Stimulated activated memory B cell treated with anti-CD40 and anti-IgM and Interleukin-4, amounts not matched to agents 10 μg/mL and 1 μg/mL and 100 μg/mL, for 72 hours (primary cell): ENCODE measurements around the gene NEURL2.
A peak's percentile ranks its signal among the peaks of the same experiment; 100 is the strongest.
"Not testable (repeated sequence)": the region's sequence is repeated elsewhere in the genome, so short reads cannot be mapped to it uniquely, and the experiment has no call there.

Experiments used
- ATAC-seq: fragments of 150-1000 bp; cut with Tn5 transposase; 2 replicates; pipeline ENCODE4 v1.10.0; 2021
- H3K27ac Mint-ChIP-seq: one replicate; pipeline ENCODE4 v1.8.0; 2022; ENCODE audit warnings: mild to moderate bottlenecking, mixed read lengths
- H3K27me3 Mint-ChIP-seq: one replicate; pipeline ENCODE4 v1.8.0; 2022; ENCODE audit warnings: mixed read lengths
- H3K36me3 Mint-ChIP-seq: one replicate; pipeline ENCODE4 v1.8.0; 2022; ENCODE audit warnings: mixed read lengths
- H3K4me1 Mint-ChIP-seq: one replicate; pipeline ENCODE4 v1.8.0; 2022; ENCODE audit warnings: mixed read lengths
- H3K4me3 Mint-ChIP-seq: one replicate; pipeline ENCODE4 v1.8.0; 2022; ENCODE audit warnings: mild to moderate bottlenecking, moderate library complexity, mixed read lengths
- H3K9me3 Mint-ChIP-seq: one replicate; pipeline ENCODE4 v1.8.0; 2022; ENCODE audit warnings: mixed read lengths

The NEURL2 gene

DNA sequence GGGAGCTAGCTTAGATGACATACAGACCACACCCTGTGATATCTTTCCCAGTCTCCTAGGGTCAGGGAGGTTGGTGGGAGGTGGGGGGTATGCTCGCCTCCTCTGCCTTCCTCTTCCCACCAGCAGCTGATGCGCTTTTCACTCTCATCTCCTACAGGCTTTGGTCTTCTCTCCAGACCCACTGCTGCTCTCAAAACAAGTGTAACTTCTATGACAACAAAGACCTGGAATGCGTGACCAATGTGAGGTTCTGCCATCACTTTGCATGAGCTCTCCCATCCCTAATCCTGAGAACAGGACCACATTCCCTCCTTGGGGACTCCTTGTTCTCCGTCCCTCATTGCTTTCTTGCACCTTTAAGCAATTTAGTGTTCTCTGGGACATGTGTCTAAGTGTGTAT lies 2.8 kb upstream of the NEURL2 start:
- peak overlapping the region; percentile 88 for H3K27ac Mint-ChIP-seq
- no peaks in the 10 kb centered on the region for H3K9me3 Mint-ChIP-seq
- H3K36me3 Mint-ChIP-seq: peaks cover 40% of the 10 kb centered on the region
- H3K4me3 Mint-ChIP-seq: no peak overlapping the region
- H3K4me1 Mint-ChIP-seq: peaks cover 43% of the 10 kb centered on the region
- no peaks in the 10 kb centered on the region for H3K27me3 Mint-ChIP-seq
- ATAC-seq: no peak

- ATAC-seq: peak; percentile 68
- H3K27ac Mint-ChIP-seq: peak overlapping the region; percentile 88
- H3K36me3 Mint-ChIP-seq: peaks cover 32% of the 10 kb centered on the region
- H3K27me3 Mint-ChIP-seq: no peaks in the 10 kb centered on the region
- peaks cover 49% of the 10 kb centered on the region for H3K4me1 Mint-ChIP-seq
- no peaks in the 10 kb centered on the region for H3K9me3 Mint-ChIP-seq
- peak overlapping the region; percentile 90 for H3K4me3 Mint-ChIP-seq
Observed at GRCh38 chr20:45892828-45893500, 2.0 kb upstream of the NEURL2 start.

- Mint-ChIP-seq H3K27ac (peak overlapping the region; percentile 88), H3K9me3 (no peaks in the 10 kb centered on the region), H3K36me3 (peaks cover 25% of the 10 kb centered on the region), H3K4me3 (peak overlapping the region; percentile 90), H3K27me3 (no peaks in the 10 kb centered on the region), H3K4me1 (peaks cover 49% of the 10 kb centered on the region)
- no peak for ATAC-seq
Observed at GRCh38 chr20:45892049-45892825, 1.2 kb upstream of the NEURL2 start.

GRCh38 chr20:45890077-45890984 lies 677 bp downstream of the NEURL2 start:
- H3K4me1 Mint-ChIP-seq: peaks cover 58% of the 10 kb centered on the region
- no peaks in the 10 kb centered on the region for H3K9me3 Mint-ChIP-seq
- peaks cover 20% of the 10 kb centered on the region for H3K36me3 Mint-ChIP-seq
- peak overlapping the region; percentile 88 for H3K27ac Mint-ChIP-seq
- H3K27me3 Mint-ChIP-seq: no peaks in the 10 kb centered on the region
- H3K4me3 Mint-ChIP-seq: peak overlapping the region; percentile 90
- ATAC-seq: peak; percentile 18

DNA sequence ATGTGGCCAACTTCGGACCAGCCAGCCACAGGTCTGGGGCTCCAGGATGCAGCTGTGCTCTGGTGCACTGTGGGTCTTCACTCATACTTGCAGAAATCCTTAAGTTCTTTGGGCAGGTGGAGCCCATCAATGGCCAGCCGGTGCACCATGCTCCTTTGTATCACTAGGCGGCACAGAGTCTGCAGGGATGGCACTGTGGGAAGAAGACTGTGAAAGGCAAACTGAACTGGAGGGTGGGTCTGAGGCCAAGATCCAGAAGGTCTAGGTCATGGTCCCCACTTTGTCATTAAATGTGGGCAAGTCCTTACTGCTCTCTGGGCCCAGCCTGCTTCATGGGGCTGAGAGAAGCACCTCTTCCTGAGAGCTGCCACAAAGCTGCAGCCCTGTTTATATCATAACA lies 2.3 kb downstream of the NEURL2 start:
- ATAC-seq: no peak
- Mint-ChIP-seq H3K36me3 (peaks cover 13% of the 10 kb centered on the region), H3K4me1 (peaks cover 66% of the 10 kb centered on the region), H3K27ac (peak overlapping the region; percentile 88), H3K4me3 (no peak overlapping the region), H3K9me3 (no peaks in the 10 kb centered on the region), H3K27me3 (no peaks in the 10 kb centered on the region)

DNA sequence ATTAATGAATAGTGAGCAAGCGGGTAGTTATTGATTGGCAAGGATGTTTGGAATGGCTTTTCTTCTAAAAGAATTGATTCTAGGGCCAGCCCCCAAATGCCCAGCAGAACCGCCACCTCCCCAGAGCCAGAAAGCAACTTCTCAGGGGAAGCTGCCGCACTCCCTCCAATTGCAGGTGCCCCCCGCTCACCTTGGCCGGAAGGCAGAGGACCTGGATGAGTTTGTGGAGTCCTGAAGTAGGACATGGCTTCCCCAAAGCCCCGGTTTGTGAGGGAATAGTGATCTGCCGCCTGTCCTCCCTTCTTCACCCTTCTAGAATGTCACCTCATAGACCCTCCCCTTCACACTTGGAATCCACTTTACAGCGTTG lies 3.7 kb downstream of the NEURL2 start, which contains the start of gene SPATA25:
Gene SPATA25, minus strand, starts transcription at position 277 of the 370 bp plus-strand sequence. Its CDS starts 32 bp downstream, at position 245.
- no peaks in the 10 kb centered on the region for H3K27me3 Mint-ChIP-seq
- H3K27ac Mint-ChIP-seq: no peak within 1 kb of the TSS
- no peaks in the 10 kb centered on the region for H3K9me3 Mint-ChIP-seq
- H3K4me3 Mint-ChIP-seq: no peak within 1 kb of the TSS
- peaks cover 66% of the 10 kb centered on the region for H3K4me1 Mint-ChIP-seq
- no peak for ATAC-seq
- H3K36me3 Mint-ChIP-seq: peaks cover 26% of the 10 kb centered on the region

DNA sequence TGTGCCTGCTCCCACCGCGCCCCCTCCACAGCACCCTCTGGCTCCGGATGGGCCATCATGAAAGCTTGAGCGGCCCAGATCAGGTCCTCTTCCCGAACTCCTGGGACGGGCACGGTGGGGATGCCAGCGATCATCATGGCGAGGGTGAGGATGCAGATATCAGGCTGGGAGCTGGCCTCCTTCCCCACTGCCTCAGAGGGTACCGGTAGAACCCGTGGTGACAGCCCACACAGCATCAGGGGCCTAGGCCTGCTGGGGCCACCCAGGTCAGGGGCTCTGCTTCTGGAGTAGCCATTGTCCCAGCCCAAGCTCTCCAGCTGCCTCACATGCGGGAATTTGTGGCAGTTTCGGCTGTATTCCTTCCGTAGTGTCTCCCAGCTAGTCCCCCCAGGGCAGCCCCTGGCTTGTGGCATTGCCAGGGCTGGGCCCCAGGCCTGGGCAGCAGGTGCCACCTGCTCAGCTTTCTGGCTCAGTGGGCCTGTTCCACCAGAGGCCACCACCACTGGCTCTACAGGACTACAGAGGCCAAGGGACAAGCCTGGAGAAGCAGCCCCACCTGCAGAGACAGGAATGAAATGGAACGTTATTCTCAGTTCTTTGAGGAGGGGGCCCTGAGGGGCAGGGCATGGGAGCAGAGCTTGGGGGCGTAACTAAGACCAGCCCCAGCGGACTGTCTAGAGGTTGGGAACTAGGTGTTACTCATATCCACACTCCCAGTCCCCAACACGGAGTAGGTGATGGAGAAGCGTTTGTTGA lies 4.2 kb downstream of the NEURL2 start:
- Mint-ChIP-seq H3K36me3 (peaks cover 27% of the 10 kb centered on the region), H3K27ac (no peak overlapping the region), H3K9me3 (no peaks in the 10 kb centered on the region), H3K4me3 (no peak overlapping the region), H3K27me3 (no peaks in the 10 kb centered on the region), H3K4me1 (peaks cover 66% of the 10 kb centered on the region)
- no peak for ATAC-seq

GRCh38 chr20:45883100-45883469 lies 7.9 kb downstream of the NEURL2 start:
- peaks cover 27% of the 10 kb centered on the region for H3K36me3 Mint-ChIP-seq
- no peaks in the 10 kb centered on the region for H3K27me3 Mint-ChIP-seq
- ATAC-seq: no peak
- H3K27ac Mint-ChIP-seq: peak overlapping the region; percentile 31
- H3K4me1 Mint-ChIP-seq: peaks cover 52% of the 10 kb centered on the region
- H3K4me3 Mint-ChIP-seq: no peak overlapping the region
- no peaks in the 10 kb centered on the region for H3K9me3 Mint-ChIP-seq

GRCh38 chr20:45882469-45883099 lies 8.4 kb downstream of the NEURL2 start:
- Mint-ChIP-seq H3K4me1 (peaks cover 52% of the 10 kb centered on the region), H3K4me3 (peak overlapping the region; percentile 59), H3K27ac (peak overlapping the region; percentile 83), H3K9me3 (no peaks in the 10 kb centered on the region), H3K36me3 (peaks cover 27% of the 10 kb centered on the region), H3K27me3 (no peaks in the 10 kb centered on the region)
- no peak for ATAC-seq

DNA sequence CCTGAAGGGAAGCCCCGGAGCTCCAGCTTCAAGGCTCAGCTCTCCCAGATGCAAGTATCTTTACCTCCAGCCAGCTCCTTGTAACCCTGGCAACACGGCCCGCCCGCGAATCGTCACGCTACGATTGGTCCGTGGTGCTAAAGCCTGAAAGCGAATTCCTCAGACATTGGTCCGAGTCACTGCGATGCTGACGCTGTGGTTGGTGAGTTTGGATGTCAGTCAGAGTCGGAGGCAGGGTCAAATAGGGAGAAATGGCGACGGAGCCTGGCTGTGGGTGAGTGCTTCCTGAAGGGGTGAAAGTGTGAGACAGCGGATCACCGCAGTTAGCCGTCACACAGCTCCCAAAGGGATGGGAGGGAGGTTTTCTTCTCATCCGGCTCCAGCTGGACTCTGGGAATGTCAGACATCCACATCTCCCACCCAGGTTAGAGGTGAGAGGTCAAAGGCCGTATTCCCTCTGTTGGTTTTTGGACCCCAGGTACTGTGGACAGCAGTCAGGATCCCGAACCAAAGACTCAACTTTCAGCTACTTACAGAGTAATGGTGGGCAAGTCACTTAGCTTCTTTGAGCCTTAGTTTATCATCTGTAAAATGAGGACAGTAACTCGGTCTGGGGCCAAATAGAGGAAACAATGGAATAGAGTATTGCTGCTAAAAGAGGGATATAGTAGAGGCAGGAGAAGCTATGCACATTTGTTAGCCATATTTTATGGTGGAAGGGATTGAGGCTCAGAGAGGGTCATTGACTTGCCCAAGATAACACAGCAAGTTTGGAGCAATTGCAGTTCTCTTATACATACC lies 9.8 kb downstream of the NEURL2 start, which contains the start of gene ZSWIM1:
Gene ZSWIM1, plus strand, starts transcription at position 240 of the 801 bp plus-strand sequence. CDS start 1,366 bp downstream, outside the sequence.
- H3K4me1 Mint-ChIP-seq: peaks cover 45% of the 10 kb centered on the region
- H3K36me3 Mint-ChIP-seq: peaks cover 21% of the 10 kb centered on the region
- H3K9me3 Mint-ChIP-seq: no peaks in the 10 kb centered on the region
- H3K27me3 Mint-ChIP-seq: no peaks in the 10 kb centered on the region
- peak within 1 kb of the TSS; percentile 81 for H3K4me3 Mint-ChIP-seq
- H3K27ac Mint-ChIP-seq: peak within 1 kb of the TSS; percentile 83
- ATAC-seq: peak; percentile 99

- Mint-ChIP-seq H3K36me3 (peaks cover 10% of the 10 kb centered on the region), H3K4me3 (no peak overlapping the region), H3K9me3 (no peaks in the 10 kb centered on the region), H3K27me3 (no peaks in the 10 kb centered on the region), H3K4me1 (peaks cover 25% of the 10 kb centered on the region), H3K27ac (no peak overlapping the region)
- ATAC-seq: no peak
Observed at GRCh38 chr20:45878076-45878761, 12.8 kb downstream of the NEURL2 start.

DNA sequence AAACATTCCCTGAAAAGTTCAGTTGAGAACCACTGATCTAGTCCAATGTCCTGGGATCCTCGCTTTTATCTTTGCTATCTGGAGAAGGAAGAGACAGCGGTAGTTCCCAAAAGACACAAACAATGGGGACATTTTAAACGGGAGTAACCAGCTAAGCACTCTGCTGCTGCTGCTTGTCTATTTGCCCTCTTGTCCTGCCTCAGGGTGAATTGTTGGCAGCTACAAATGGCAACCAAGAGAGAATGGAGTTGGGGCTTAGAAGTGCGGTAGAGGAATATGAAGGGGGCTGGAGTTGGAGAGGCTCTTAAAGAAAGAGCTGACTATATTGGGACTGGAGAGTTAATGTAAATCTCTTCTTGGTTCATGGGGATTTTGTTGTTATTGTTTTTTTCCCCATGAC lies 16.4 kb downstream of the NEURL2 start:
- H3K9me3 Mint-ChIP-seq: no peaks in the 10 kb centered on the region
- no peaks in the 10 kb centered on the region for H3K27me3 Mint-ChIP-seq
- no peak for ATAC-seq
- no peak overlapping the region for H3K4me3 Mint-ChIP-seq
- H3K4me1 Mint-ChIP-seq: no peaks in the 10 kb centered on the region
- H3K36me3 Mint-ChIP-seq: peaks cover 6% of the 10 kb centered on the region
- H3K27ac Mint-ChIP-seq: no peak overlapping the region

DNA sequence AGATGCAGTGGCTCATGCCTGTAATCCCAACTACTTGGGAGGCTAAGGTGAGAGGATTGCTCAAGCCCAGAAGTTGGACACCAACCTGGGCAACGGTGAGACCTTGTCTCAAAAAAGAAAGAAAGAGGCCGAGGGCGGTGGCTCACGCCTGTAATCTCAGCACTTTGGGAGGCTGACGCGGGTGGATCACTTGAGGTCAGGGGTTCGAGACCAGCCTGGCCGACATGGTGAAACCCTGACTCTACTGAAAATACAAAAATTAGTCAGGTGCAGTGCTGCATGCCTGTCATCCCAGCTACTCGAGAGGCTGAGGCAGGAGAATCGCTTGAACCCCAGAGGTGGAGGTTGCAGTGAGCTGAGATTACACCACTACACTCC lies 16.9 kb downstream of the NEURL2 start:
- ATAC-seq, H3K4me3 Mint-ChIP-seq: not testable (repeated sequence)

More for the DNA sequence above, 16.9 kb downstream of the NEURL2 start:
- not testable (repeated sequence) for H3K4me1 Mint-ChIP-seq, H3K9me3 Mint-ChIP-seq, H3K36me3 Mint-ChIP-seq, H3K27me3 Mint-ChIP-seq, H3K27ac Mint-ChIP-seq
